Measurements from ENCODE around the gene ZBTB42. TPM values are rescaled to one million over a fixed set of nuclear protein-coding genes. Genes with fewer than 3 reads are reported as not detected.

The ZBTB42 gene
- total and polyA plus RNA-seq, 2 of the 13 experiments (the other 11 are each of a cell fraction or from before 2014, with no cell fraction given): 2.8 to 4.2 TPM

- peak; percentile 69; the same call in 1 of the 2 replicates for TF ChIP-seq ZNF839 (CRISPR knock-in tag; IDR thresholded peaks at IDR 0.05; ENCODE audit: borderline replicate concordance)
- peak in 1 of 2 experiments; percentile 69; a peak in 1 of 4 replicates for TF ChIP-seq KLF16 (CRISPR knock-in tag; IDR thresholded peaks at IDR 0.05)
- TF ChIP-seq LCORL (IDR thresholded peaks at IDR 0.05): no peak
- TF ChIP-seq LCORL (CRISPR knock-in tag; IDR thresholded peaks at IDR 0.05): peak; percentile 93
- 0 out of 2 replicates have a peak, but pooled peaks have one; percentile 25 for TF ChIP-seq ZNF768 (CRISPR knock-in tag; IDR thresholded peaks at IDR 0.05)
- TF ChIP-seq ZBTB33 (CRISPR knock-in tag; IDR thresholded peaks at IDR 0.05): peak; percentile 17; the same call in 1 of the 2 replicates
- TF ChIP-seq ZNF644 (CRISPR knock-in tag; IDR thresholded peaks at IDR 0.05; ENCODE audit: low read depth): no peak
- TF ChIP-seq FOXO1 (CRISPR knock-in tag; IDR thresholded peaks at IDR 0.05): no peak; the same call in 1 of the 2 replicates
- TF ChIP-seq SP2 (CRISPR knock-in tag; IDR thresholded peaks at IDR 0.05): no peak
- TF ChIP-seq ZSCAN20 (CRISPR knock-in tag; IDR thresholded peaks at IDR 0.05; ENCODE audit: borderline replicate concordance): no peak
- TF ChIP-seq HNRNPL (IDR thresholded peaks at IDR 0.05; ENCODE audit: low read depth, low read length): no peak; the same call in 1 of the 2 replicates
- TF ChIP-seq ZNF296 (CRISPR knock-in tag; conservative IDR thresholded peaks at IDR 0.05): no peak; the same call in none of the 2 replicates
- TF ChIP-seq, protein P1, sequence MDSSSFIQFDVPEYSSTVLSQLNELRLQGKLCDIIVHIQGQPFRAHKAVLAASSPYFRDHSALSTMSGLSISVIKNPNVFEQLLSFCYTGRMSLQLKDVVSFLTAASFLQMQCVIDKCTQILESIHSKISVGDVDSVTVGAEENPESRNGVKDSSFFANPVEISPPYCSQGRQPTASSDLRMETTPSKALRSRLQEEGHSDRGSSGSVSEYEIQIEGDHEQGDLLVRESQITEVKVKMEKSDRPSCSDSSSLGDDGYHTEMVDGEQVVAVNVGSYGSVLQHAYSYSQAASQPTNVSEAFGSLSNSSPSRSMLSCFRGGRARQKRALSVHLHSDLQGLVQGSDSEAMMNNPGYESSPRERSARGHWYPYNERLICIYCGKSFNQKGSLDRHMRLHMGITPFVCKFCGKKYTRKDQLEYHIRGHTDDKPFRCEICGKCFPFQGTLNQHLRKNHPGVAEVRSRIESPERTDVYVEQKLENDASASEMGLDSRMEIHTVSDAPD (CRISPR knock-in tag; IDR thresholded peaks at IDR 0.05): no peak
- TF ChIP-seq, protein P2, sequence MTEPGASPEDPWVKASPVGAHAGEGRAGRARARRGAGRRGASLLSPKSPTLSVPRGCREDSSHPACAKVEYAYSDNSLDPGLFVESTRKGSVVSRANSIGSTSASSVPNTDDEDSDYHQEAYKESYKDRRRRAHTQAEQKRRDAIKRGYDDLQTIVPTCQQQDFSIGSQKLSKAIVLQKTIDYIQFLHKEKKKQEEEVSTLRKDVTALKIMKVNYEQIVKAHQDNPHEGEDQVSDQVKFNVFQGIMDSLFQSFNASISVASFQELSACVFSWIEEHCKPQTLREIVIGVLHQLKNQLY (CRISPR knock-in tag; IDR thresholded peaks at IDR 0.05): peak; percentile 19; the same call in 1 of the 2 replicates
- TF ChIP-seq ZNF777 (CRISPR knock-in tag; IDR thresholded peaks at IDR 0.05): no peak
- no peak for TF ChIP-seq ZNF496 (CRISPR knock-in tag; IDR thresholded peaks at IDR 0.05; ENCODE audit: insufficient replicate concordance)
- TF ChIP-seq EP300 (IDR thresholded peaks at IDR 0.05; ENCODE audit: low read depth in 2 of 2, low read length in 2 of 2): peak in 1 of 2 experiments; percentile 32; a peak in 2 of 4 replicates
- TF ChIP-seq EP300 (CRISPR knock-in tag; IDR thresholded peaks at IDR 0.05; ENCODE audit: borderline replicate concordance): no peak
- no peak for TF ChIP-seq ZNF33B (CRISPR knock-in tag; IDR thresholded peaks at IDR 0.05)
- TF ChIP-seq GZF1 (CRISPR knock-in tag; IDR thresholded peaks at IDR 0.05): no peak
- no peak for TF ChIP-seq GPN1 (CRISPR knock-in tag; IDR thresholded peaks at IDR 0.05; ENCODE audit: borderline replicate concordance)
- TF ChIP-seq ZNF556 (CRISPR knock-in tag; IDR thresholded peaks at IDR 0.05; ENCODE audit: borderline replicate concordance): 0 out of 2 replicates have a peak, but pooled peaks have one; percentile 37
- TF ChIP-seq FOSL2 (CRISPR knock-in tag; IDR thresholded peaks at IDR 0.05): no peak
- 0 out of 2 replicates have a peak, but pooled peaks have one; percentile 37 for TF ChIP-seq PHF20 (CRISPR knock-in tag; IDR thresholded peaks at IDR 0.05)
- TF ChIP-seq HMG20A (CRISPR knock-in tag; IDR thresholded peaks at IDR 0.05; ENCODE audit: borderline replicate concordance): no peak
- TF ChIP-seq YEATS4 (CRISPR knock-in tag; IDR thresholded peaks at IDR 0.05; ENCODE audit: borderline replicate concordance): peak; percentile 78
- 0 out of 2 replicates have a peak, but pooled peaks have one; percentile 33 for TF ChIP-seq MIER2 (CRISPR knock-in tag; IDR thresholded peaks at IDR 0.05)
- TF ChIP-seq ZNF432 (CRISPR knock-in tag; IDR thresholded peaks at IDR 0.05; ENCODE audit: borderline replicate concordance): no peak
Observed at GRCh38 chr14:104768437-104769323, 32.2 kb upstream of the ZBTB42 start (continued).

All from HepG2 (cell line).